ENCODE results near the gene CCDC57. TPM values are rescaled to one million over a fixed set of nuclear protein-coding genes. Genes with fewer than 3 reads are reported as not detected.

The CCDC57 gene
- total RNA-seq, 4 donors from 2014 or later, result 7.9 to 22.1 (median 9.8) TPM

DNA sequence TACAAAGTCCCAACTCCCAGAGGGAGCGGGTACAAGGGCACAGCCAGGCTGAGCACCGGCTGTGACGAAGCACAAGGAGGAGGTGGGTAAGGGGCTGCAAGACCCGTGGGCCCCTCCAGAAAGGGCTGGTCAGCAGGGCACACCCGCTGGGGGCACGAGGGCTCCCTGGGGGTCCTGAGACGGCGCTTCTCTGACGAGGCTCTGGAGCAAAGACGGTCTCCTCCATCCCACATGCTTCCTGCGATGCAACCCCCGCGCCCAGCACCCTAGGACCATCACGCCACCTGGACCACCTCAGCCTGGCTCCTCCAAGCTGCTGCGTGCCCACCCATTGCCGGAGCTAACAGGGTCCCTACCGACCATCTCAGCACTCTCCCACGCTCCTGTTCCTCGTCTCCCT is 8.7 kb downstream of the CCDC57 start:
- no peak for DNase-seq
- Histone ChIP-seq H3K4me1 (peaks cover 10 to 25% (median 17%) of the 10 kb centered on the region in 3 donors), H3K36me3 (peaks cover 0 to 11% (median 6%) of the 10 kb centered on the region in 3 donors), H3K27me3 (no peaks in the 10 kb centered on the region), H3K27ac (no peak overlapping the region), H3K4me3 (no peak overlapping the region), H3K9me3 (no peaks in the 10 kb centered on the region)
- WGBS, 2 donors, result 95% methylated on average over 10 to 15 of the region's 19 CpGs
- no peak for TF ChIP-seq POLR2A (IDR thresholded peaks at IDR 0.05)
- TF ChIP-seq, protein P1, sequence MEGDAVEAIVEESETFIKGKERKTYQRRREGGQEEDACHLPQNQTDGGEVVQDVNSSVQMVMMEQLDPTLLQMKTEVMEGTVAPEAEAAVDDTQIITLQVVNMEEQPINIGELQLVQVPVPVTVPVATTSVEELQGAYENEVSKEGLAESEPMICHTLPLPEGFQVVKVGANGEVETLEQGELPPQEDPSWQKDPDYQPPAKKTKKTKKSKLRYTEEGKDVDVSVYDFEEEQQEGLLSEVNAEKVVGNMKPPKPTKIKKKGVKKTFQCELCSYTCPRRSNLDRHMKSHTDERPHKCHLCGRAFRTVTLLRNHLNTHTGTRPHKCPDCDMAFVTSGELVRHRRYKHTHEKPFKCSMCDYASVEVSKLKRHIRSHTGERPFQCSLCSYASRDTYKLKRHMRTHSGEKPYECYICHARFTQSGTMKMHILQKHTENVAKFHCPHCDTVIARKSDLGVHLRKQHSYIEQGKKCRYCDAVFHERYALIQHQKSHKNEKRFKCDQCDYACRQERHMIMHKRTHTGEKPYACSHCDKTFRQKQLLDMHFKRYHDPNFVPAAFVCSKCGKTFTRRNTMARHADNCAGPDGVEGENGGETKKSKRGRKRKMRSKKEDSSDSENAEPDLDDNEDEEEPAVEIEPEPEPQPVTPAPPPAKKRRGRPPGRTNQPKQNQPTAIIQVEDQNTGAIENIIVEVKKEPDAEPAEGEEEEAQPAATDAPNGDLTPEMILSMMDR (IDR thresholded peaks at IDR 0.05), result no peak
- intact Hi-C loops (cut with DNase I), result no loop called here

DNA sequence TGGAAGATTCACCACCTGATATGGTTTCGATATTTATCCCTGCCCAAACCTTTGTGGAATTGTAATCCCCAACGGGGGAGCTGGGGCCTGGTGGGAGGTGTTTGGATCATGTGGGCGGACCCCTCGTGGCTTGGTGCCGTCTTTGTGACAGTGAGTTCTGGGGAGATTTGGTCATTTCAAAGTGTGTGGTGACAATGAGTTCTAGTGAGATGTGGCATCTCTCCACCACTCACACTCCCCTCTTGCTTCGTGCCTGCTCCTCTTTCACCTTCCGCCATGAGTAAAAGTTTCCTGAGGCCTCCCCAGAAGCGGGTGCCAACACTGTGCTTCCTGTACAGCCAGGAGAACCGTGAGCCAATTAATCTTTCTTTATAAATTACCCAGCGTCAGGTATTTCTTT is 9.7 kb downstream of the CCDC57 start:
- H3K27ac ChIP-seq, result no peak overlapping the region
- no peak overlapping the region for H3K4me3 ChIP-seq
- no peaks in the 10 kb centered on the region for H3K27me3 ChIP-seq
- 77 to 80% methylated on average over 9 to 10 of the region's 10 CpGs for WGBS, 2 donors
- no peaks in the 10 kb centered on the region for H3K9me3 ChIP-seq
- peaks cover 0 to 16% (median 6%) of the 10 kb centered on the region in 3 donors for H3K36me3 ChIP-seq
- intact Hi-C loops (cut with DNase I), result no loop called here
- peaks cover 10 to 25% (median 17%) of the 10 kb centered on the region in 3 donors for H3K4me1 ChIP-seq
- DNase-seq, result no peak
- TF ChIP-seq, protein P1 (IDR thresholded peaks at IDR 0.05), result no peak
- TF ChIP-seq POLR2A (IDR thresholded peaks at IDR 0.05), result no peak

DNA sequence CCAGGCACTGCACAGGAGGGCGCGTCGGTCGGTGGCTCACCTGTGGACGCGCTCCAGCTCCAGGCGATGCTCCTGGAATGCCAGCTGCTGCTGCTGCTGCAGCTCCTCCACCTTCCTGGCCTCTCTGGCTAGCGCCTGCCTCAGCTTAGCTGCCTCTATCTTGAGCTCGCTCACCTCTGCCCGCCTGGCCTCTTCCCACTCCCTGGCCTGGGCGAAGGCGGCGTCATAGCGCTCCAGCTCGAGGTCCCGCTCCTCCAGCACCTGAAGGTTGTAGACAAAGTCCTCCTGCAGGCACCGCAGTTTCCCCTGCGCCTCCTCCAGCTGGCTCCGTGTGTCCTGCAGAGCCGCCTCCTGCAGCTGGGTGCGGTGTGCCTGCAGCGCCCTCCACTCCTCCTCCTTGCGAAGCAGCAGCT is 11.1 kb downstream of the CCDC57 start:
- DNase-seq, result no peak
- TF ChIP-seq POLR2A (IDR thresholded peaks at IDR 0.05), result no peak
- 80 to 100% methylated on average over 1 to 6 of the region's 23 CpGs for WGBS, 2 donors
- Histone ChIP-seq H3K4me3 (no peak overlapping the region), H3K27me3 (no peaks in the 10 kb centered on the region), H3K9me3 (no peaks in the 10 kb centered on the region), H3K36me3 (peaks cover 0 to 31% (median 6%) of the 10 kb centered on the region in 3 donors), H3K27ac (no peak overlapping the region), H3K4me1 (peaks cover 10 to 21% (median 16%) of the 10 kb centered on the region in 3 donors)
- intact Hi-C loops (cut with DNase I), result no loop called here

DNA sequence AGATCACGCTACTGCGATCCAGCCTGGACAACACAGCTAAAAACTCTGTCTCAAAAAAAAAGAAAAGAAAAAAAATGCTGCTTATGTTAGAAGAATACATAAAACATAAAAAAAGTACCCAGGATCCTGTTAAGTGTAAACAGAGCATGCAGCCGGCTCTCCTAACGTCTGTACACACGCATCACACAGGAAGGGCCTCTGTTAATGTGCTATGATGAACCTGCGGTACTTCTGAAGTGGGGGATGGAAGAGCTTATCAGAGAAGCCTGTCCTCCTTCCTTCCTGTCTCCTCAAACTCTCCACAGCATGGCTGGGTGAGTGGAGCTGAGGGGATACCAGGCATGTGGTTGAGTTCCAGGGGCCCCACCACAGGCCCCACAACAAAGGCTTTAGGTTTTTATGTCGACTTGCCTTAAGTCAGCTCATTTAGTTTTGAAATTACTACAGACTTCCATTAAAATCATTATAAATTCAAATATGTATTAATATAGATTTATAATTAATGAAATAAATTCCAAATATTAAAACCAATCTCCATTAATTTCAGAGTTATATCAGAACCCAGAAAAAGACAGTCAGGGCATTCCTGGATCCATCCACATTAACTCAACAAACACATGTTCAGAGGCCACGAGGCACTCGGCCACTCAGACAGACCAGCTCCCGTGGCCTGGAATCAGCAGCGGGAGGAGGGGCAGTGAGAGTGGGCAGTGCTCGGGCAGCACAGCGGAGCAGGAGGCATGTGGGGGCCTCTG is 11.7 kb downstream of the CCDC57 start:
- intact Hi-C loops (cut with DNase I), result no loop called here
- no peak for DNase-seq

DNA sequence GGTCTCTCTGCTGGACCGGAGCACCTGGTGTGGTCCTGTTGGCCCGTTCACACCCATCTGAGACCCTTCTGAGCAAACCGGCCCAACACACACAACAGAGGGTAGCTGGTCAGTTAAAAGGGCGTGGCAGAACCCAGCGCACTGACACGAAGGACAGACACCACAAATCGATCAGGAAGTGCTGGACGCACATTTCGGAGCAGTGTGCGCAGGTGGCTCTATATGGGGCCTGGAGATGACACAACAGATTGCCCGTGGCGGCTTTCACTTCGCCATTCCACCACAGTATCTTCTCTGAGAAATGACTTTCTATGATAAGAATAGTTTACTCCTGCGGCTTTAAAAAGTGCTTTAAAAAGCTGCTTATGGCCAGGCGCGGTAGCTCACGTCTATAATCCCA is 12.5 kb downstream of the CCDC57 start:
- intact Hi-C loops (cut with DNase I), result no loop called here
- TF ChIP-seq, protein P1 (IDR thresholded peaks at IDR 0.05), result no peak
- TF ChIP-seq POLR2A (IDR thresholded peaks at IDR 0.05), result no peak
- Histone ChIP-seq H3K27me3 (no peaks in the 10 kb centered on the region), H3K4me1 (peaks cover under 1 to 8% (median 4%) of the 10 kb centered on the region in 3 donors), H3K27ac (no peak overlapping the region), H3K9me3 (no peaks in the 10 kb centered on the region), H3K4me3 (no peak overlapping the region), H3K36me3 (peaks cover 0 to 44% (median 6%) of the 10 kb centered on the region in 3 donors)
- no peak for DNase-seq
- 89 to 93% methylated on average over 12 to 13 of the region's 17 CpGs for WGBS, 2 donors

More for the DNA sequence above, 11.7 kb downstream of the CCDC57 start:
- no peaks in the 10 kb centered on the region for H3K9me3 ChIP-seq
- H3K27ac ChIP-seq, result no peak overlapping the region
- TF ChIP-seq POLR2A (IDR thresholded peaks at IDR 0.05), result no peak
- TF ChIP-seq, protein P1 (IDR thresholded peaks at IDR 0.05), result no peak
- peaks cover 9 to 15% (median 10%) of the 10 kb centered on the region in 3 donors for H3K4me1 ChIP-seq
- H3K36me3 ChIP-seq, result peaks cover 0 to 36% (median 6%) of the 10 kb centered on the region in 3 donors
- H3K4me3 ChIP-seq, result no peak overlapping the region
- 81 to 83% methylated on average over 10 to 12 of the region's 13 CpGs for WGBS, 2 donors
- H3K27me3 ChIP-seq, result no peaks in the 10 kb centered on the region

All from esophagus squamous epithelium (tissue), 5 donors.